Neuronal stem cell (in vitro differentiated cells): Measurements from ENCODE around the gene HRG. TPM values are rescaled to one million over a fixed set of nuclear protein-coding genes. Genes with fewer than 3 reads are reported as not detected.

ENCODE experiments used
- DNase-seq: peaks from one replicate; pipeline ENCODE4 v3.0.0-alpha.2; 2013; ENCODE audit warnings: low spot score
- H2AFZ ChIP-seq: one replicate; pipeline ENCODE4 v1.6.1; 2013; ENCODE audit warnings: mild to moderate bottlenecking, low read length, inconsistent platforms
- H2AK5ac ChIP-seq: 2 replicates; pipeline ENCODE4 v1.6.1; 2013; ENCODE audit warnings: low read depth, mild to moderate bottlenecking, inconsistent platforms, low read length, moderate library complexity, mixed read lengths
- H2BK120ac ChIP-seq: 2 replicates; pipeline ENCODE4 v1.6.1; 2013; ENCODE audit warnings: low read depth, mild to moderate bottlenecking, inconsistent platforms, low read length, moderate library complexity, mixed read lengths
- H2BK12ac ChIP-seq: one replicate; pipeline ENCODE4 v1.6.1; 2013; ENCODE audit warnings: low read length, inconsistent platforms
- H2BK15ac ChIP-seq: 2 replicates; pipeline ENCODE4 v1.6.1; 2013; ENCODE audit warnings: mild to moderate bottlenecking, low read length, inconsistent platforms, mixed read lengths
- H2BK5ac ChIP-seq: one replicate; pipeline ENCODE4 v1.6.1; 2013; ENCODE audit warnings: inconsistent platforms, mild to moderate bottlenecking, low read length, moderate library complexity
- H3K14ac ChIP-seq: one replicate; pipeline ENCODE4 v1.6.1; 2013; ENCODE audit warnings: low read length, inconsistent platforms
- H3K18ac ChIP-seq: 2 replicates; pipeline ENCODE4 v1.6.1; 2013; ENCODE audit warnings: low read length, inconsistent platforms
- H3K23ac ChIP-seq: 2 replicates; pipeline ENCODE4 v1.6.1; 2013; ENCODE audit warnings: low read depth, mild to moderate bottlenecking, mixed read lengths, low read length, inconsistent platforms; ENCODE audit not compliant: poor library complexity
- H3K27ac ChIP-seq: replicated peaks from 3 replicates; pipeline ENCODE4 v1.5.1; 2013; ENCODE audit warnings: low read length, inconsistent platforms
- H3K27me3 ChIP-seq, 3 experiments: 2 replicates each; pipeline ENCODE4 v1.6.1; 2013; ENCODE audit warnings: low read length in 3 of 3, mild to moderate bottlenecking in 2 of 3, inconsistent platforms in 1 of 3, low read depth in 1 of 3, mixed read lengths in 1 of 3, moderate library complexity in 1 of 3; ENCODE audit not compliant: control insufficient read depth in 3 of 3, insufficient read depth in 3 of 3
- H3K36me3 ChIP-seq, 2 donors: replicated peaks in 1 of 2; 2 replicates each; pipeline ENCODE4 v1.6.1; 2013; ENCODE audit warnings: low read length in 2 of 2; ENCODE audit not compliant: control insufficient read depth in 2 of 2, insufficient read depth in 2 of 2
- H3K4ac ChIP-seq: 2 replicates; pipeline ENCODE4 v1.6.1; 2013; ENCODE audit warnings: inconsistent platforms, mild to moderate bottlenecking, low read length, moderate library complexity
- H3K4me1 ChIP-seq, 2 donors: 1 replicate in 1 of 2; 2 replicates in 1 of 2; pipeline ENCODE4 v1.6.1; 2013; ENCODE audit warnings: low read length in 2 of 2, low read depth in 1 of 2; ENCODE audit not compliant: control insufficient read depth in 2 of 2, insufficient read depth in 1 of 2
- H3K4me2 ChIP-seq: one replicate; pipeline ENCODE4 v1.6.1; 2013; ENCODE audit warnings: mild to moderate bottlenecking, low read length, inconsistent platforms; ENCODE audit not compliant: insufficient read depth, poor library complexity, severe bottlenecking
- H3K4me3 ChIP-seq, 2 donors: 2 replicates each; pipeline ENCODE4 v1.5.1; 2013; ENCODE audit warnings: low read length in 2 of 2, mild to moderate bottlenecking in 2 of 2, inconsistent platforms in 1 of 2, moderate library complexity in 1 of 2
- H3K79me1 ChIP-seq: one replicate; pipeline ENCODE4 v1.6.1; 2013; ENCODE audit warnings: low read depth, mild to moderate bottlenecking, inconsistent platforms, low read length, moderate library complexity
- H3K9ac ChIP-seq: one replicate; pipeline ENCODE4 v1.6.1; 2013; ENCODE audit warnings: mild to moderate bottlenecking, low read depth, low read length, inconsistent platforms; ENCODE audit not compliant: poor library complexity
- H3K9me3 ChIP-seq, 2 donors: replicated peaks in 1 of 2; 2 replicates each; pipeline versions ENCODE3 to v1.6.1; 2013; ENCODE audit warnings: low read length in 2 of 2, mild to moderate bottlenecking in 2 of 2, inconsistent platforms in 1 of 2, low read depth in 1 of 2, mixed read lengths in 1 of 2, moderate library complexity in 1 of 2; ENCODE audit not compliant: control insufficient read depth in 2 of 2, insufficient read depth in 1 of 2
- H4K8ac ChIP-seq: one replicate; pipeline ENCODE4 v1.6.1; 2013; ENCODE audit warnings: low read depth, mild to moderate bottlenecking, inconsistent platforms, low read length, moderate library complexity
- H4K91ac ChIP-seq: one replicate; pipeline ENCODE4 v1.6.1; 2013; ENCODE audit warnings: low read length, low read depth, mild to moderate bottlenecking, inconsistent platforms; ENCODE audit not compliant: poor library complexity
- WGBS, 2 donors: extraction: QIAGEN DNeasy Blood & Tissue Kit; methylation state at CpG; one replicate each; pipeline ENCODE4 v1.1.7; 2013; ENCODE audit warnings: missing lambda C conversion rate in 2 of 2, mixed read lengths in 1 of 2; ENCODE audit not compliant: insufficient read length in 2 of 2, insufficient replicate concordance in 1 of 2; ENCODE audit errors: extremely low coverage in 2 of 2; 5-methylcytosine and 5-hydroxymethylcytosine counted together
- polyA plus RNA-seq, 2 experiments: library from polyadenylated mRNA; stranded (reverse); fragments of 200-250 nt; gene quantifications; one replicate each; pipeline ENCODE4 v1.2.3, GENCODE V29; 2013

Gene HRG, protein sequence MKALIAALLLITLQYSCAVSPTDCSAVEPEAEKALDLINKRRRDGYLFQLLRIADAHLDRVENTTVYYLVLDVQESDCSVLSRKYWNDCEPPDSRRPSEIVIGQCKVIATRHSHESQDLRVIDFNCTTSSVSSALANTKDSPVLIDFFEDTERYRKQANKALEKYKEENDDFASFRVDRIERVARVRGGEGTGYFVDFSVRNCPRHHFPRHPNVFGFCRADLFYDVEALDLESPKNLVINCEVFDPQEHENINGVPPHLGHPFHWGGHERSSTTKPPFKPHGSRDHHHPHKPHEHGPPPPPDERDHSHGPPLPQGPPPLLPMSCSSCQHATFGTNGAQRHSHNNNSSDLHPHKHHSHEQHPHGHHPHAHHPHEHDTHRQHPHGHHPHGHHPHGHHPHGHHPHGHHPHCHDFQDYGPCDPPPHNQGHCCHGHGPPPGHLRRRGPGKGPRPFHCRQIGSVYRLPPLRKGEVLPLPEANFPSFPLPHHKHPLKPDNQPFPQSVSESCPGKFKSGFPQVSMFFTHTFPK
- polyA plus RNA-seq (2013, experiment 1 of 2): not detected
- polyA plus RNA-seq (2013, experiment 2 of 2): not detected

DNA sequence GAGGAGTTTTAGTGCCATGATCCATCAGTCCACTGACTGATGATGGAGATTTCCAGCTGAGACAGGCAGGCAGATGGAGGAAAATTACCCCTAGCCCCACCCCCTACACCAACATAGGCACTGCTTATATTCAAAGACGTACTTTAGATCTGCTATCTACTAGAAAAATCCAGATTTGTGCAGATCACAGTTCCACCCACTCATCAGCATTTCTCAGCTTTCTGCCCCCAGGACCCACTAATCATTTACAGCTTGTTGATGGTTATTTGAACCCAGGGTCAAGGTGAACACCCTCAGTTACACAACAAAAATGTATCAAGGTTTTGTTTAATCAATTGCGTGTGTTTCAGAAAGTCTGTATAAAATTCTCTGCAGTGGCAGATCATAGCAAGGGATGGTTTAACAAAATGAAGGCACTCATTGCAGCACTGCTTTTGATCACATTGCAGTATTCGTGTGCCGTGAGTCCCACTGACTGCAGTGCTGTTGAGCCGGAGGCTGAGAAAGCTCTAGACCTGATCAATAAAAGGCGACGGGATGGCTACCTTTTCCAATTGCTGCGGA is at the start of gene HRG:
HRG (plus strand) TSS at position 390 of the 564 bp plus-strand sequence; CDS start at position 408, 18 bp downstream.
- Histone ChIP-seq H2AFZ (no peak within 1 kb of the TSS), H3K36me3 (no peaks in the 10 kb centered on the region), H3K9me3 (no peaks in the 10 kb centered on the region), H2BK120ac (no peak within 1 kb of the TSS), H3K4me1 (peaks cover 5 to 11% of the 10 kb centered on the region in 2 donors), H3K79me1 (no peaks in the 10 kb centered on the region), H3K14ac (no peak within 1 kb of the TSS), H3K23ac (no peak within 1 kb of the TSS), H2BK15ac (no peak within 1 kb of the TSS), H3K9ac (no peak within 1 kb of the TSS), H4K8ac (no peak within 1 kb of the TSS), H2BK12ac (no peak within 1 kb of the TSS), H3K27ac (no peak within 1 kb of the TSS), H3K18ac (peak within 1 kb of the TSS; percentile 49), H3K4me2 (no peak within 1 kb of the TSS), H3K4me3 (no peak within 1 kb of the TSS), H2BK5ac (no peak within 1 kb of the TSS), H2AK5ac (no peak within 1 kb of the TSS), H3K27me3 (peaks cover 0 to 2% (median 0%) of the 10 kb centered on the region in 3 experiments), H4K91ac (no peak within 1 kb of the TSS), H3K4ac (no peak within 1 kb of the TSS)
- no CpG with 5 or more reads among the region's 8 CpGs for WGBS, 2 donors
- DNase-seq: no peak

DNA sequence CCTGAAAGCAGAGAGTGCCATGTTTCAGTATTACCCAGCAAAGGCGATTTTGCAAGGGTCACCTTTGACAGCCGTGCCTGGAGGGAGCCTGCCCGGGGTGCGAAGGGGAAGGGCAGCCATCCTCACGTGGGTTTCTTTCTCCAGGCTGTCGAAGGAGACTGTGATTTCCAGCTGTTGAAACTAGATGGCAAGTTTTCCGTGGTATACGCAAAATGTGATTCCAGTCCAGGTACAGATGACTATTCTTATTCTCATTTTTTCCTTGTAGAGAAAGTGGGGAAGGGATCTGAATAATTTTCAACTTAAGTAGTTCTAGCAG is 49.6 kb upstream of the HRG start:
- no peak overlapping the region for H3K4me2 ChIP-seq
- peaks cover 0 to 36% (median 0%) of the 10 kb centered on the region in 3 experiments for H3K27me3 ChIP-seq
- H3K9ac ChIP-seq: no peak overlapping the region
- H3K9me3 ChIP-seq: no peaks in the 10 kb centered on the region
- no peak overlapping the region for H3K18ac ChIP-seq
- no peaks in the 10 kb centered on the region for H3K79me1 ChIP-seq
- H2AK5ac ChIP-seq: no peak overlapping the region
- no peak overlapping the region for H4K8ac ChIP-seq
- H2AFZ ChIP-seq: no peak overlapping the region
- no peaks in the 10 kb centered on the region for H3K4me1 ChIP-seq
- no peak overlapping the region for H2BK12ac ChIP-seq
- no peak overlapping the region for H2BK120ac ChIP-seq
- no peak overlapping the region for H3K4me3 ChIP-seq
- no peak overlapping the region for H2BK15ac ChIP-seq
- H3K36me3 ChIP-seq: no peaks in the 10 kb centered on the region
- no peak overlapping the region for H2BK5ac ChIP-seq
- no peak overlapping the region for H3K4ac ChIP-seq
- no peak overlapping the region for H3K14ac ChIP-seq
- DNase-seq: no peak
- H3K27ac ChIP-seq: no peak overlapping the region
- no peak overlapping the region for H3K23ac ChIP-seq
- H4K91ac ChIP-seq: no peak overlapping the region
- WGBS, 2 donors: no CpG with 5 or more reads among the region's 8 CpGs

DNA sequence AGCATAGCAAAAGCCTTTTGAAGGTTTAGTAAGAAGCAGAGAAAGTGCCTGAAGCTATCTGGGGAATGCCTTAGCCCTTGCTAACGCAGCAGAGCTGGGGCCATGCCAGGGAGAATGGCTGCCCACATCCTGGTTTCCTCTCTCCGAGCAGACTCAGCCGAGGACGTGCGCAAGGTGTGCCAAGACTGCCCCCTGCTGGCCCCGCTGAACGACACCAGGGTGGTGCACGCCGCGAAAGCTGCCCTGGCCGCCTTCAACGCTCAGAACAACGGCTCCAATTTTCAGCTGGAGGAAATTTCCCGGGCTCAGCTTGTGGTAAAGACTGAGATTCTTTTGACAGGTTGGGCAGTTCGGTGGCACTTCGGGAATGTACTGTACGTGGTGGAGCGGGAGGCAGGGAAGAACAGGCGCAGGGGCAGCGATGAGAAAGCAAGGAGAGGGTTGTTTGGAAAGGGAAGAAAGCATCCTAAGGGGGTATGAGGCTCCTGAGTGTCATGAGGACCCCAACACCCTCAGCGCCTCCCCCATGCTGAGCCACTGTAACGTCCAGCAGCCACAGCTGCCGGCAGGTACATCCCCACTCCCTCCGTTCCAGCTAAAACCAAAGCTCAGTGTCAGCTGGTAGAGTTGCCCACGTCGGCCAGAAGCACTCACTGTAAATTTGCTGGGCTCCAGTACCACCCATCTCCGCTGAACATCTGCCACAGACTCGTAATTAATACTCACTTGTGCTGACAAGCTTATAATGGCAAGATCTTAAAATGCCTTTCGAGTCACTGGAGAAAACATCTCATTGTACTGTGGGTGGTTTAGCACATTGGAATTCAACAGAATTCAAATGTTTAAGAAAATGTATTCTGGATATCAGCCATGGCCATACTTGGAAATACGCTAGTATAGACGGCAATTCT is 48.5 kb upstream of the HRG start:
- WGBS, 2 donors: no CpG with 5 or more reads among the region's 31 CpGs
- no peak overlapping the region for H3K4ac ChIP-seq

More for the DNA sequence above, 48.5 kb upstream of the HRG start:
- no peaks in the 10 kb centered on the region for H3K9me3 ChIP-seq
- no peak overlapping the region for H3K4me2 ChIP-seq
- no peak overlapping the region for H3K14ac ChIP-seq
- no peak overlapping the region for H2BK120ac ChIP-seq
- H3K18ac ChIP-seq: no peak overlapping the region
- no peak overlapping the region for H2BK5ac ChIP-seq
- no peaks in the 10 kb centered on the region for H3K79me1 ChIP-seq
- no peak overlapping the region for H2BK15ac ChIP-seq
- H4K8ac ChIP-seq: peak overlapping the region; percentile 19
- peaks cover 0 to 35% (median 0%) of the 10 kb centered on the region in 3 experiments for H3K27me3 ChIP-seq
- H3K23ac ChIP-seq: no peak overlapping the region
- peak; percentile 26 for DNase-seq
- no peak overlapping the region for H2BK12ac ChIP-seq
- no peak overlapping the region for H4K91ac ChIP-seq
- no peak overlapping the region for H3K27ac ChIP-seq
- no peaks in the 10 kb centered on the region for H3K36me3 ChIP-seq
- H2AK5ac ChIP-seq: no peak overlapping the region
- H2AFZ ChIP-seq: peak overlapping the region; percentile 72
- no peak overlapping the region for H3K9ac ChIP-seq
- H3K4me3 ChIP-seq: no peak overlapping the region
- no peaks in the 10 kb centered on the region for H3K4me1 ChIP-seq
